IMR-90 (cell line): ENCODE data around the gene TMPRSS12. TPM values are rescaled to one million over a fixed set of nuclear protein-coding genes. Genes with fewer than 3 reads are reported as not detected.

Source experiments
- ATAC-seq: fragments of 200-7000 bp; cut with Tn5 transposase; 2 replicates; pipeline ENCODE4 v1.9.1; 2020; ENCODE audit warnings: low read depth, mild to moderate bottlenecking, moderate library complexity
- BruUV-seq: library from RNA; stranded (reverse); fragments of 400-500 nt; replicated peaks from 2 replicates; lab custom pipeline; 2021; lab: Mats Ljungman, UMichigan
- CTCF ChIA-PET: fragments of 300-600 bp; formaldehyde crosslinking; extraction: SDS; loops from one replicate; lab custom pipeline; 2021; ENCODE audit warnings: antibody characterized with exemption; lab: Yijun Ruan, JAX
- POLR2A ChIA-PET: fragments of 300-600 bp; sonication (Branson Sonifier 250); formaldehyde crosslinking; loops from one replicate; lab custom pipeline; 2022; ENCODE audit warnings: antibody characterized with exemption; ENCODE audit not compliant: unreplicated experiment; lab: Charles Lee
- DNase-seq: peaks from one replicate; pipeline ENCODE4 v3.0.0; 2013
- H2AFZ ChIP-seq: replicated peaks from 2 replicates; pipeline ENCODE3; 2013; ENCODE audit warnings: low read length, mild to moderate bottlenecking; ENCODE audit not compliant: poor library complexity
- H2AK5ac ChIP-seq: 2 replicates; pipeline ENCODE4 v1.6.1; 2013; ENCODE audit warnings: low read depth, low read length, inconsistent platforms
- H2AK9ac ChIP-seq: replicated peaks from 2 replicates; pipeline ENCODE3; 2013; ENCODE audit warnings: mild to moderate bottlenecking, low read depth, low read length, moderate library complexity; ENCODE audit not compliant: poor library complexity
- H2BK120ac ChIP-seq: 2 replicates; pipeline ENCODE4 v1.6.1; 2013; ENCODE audit warnings: low read depth, low read length, inconsistent platforms
- H2BK15ac ChIP-seq: 3 replicates; pipeline ENCODE4 v1.6.1; 2013; ENCODE audit warnings: low read depth, low read length, inconsistent platforms
- H2BK20ac ChIP-seq: 2 replicates; pipeline ENCODE4 v1.6.1; 2013; ENCODE audit warnings: low read depth, mild to moderate bottlenecking, inconsistent platforms, low read length, moderate library complexity
- H2BK5ac ChIP-seq: 2 replicates; pipeline ENCODE4 v1.6.1; 2013; ENCODE audit warnings: mild to moderate bottlenecking, low read depth, low read length, inconsistent platforms; ENCODE audit not compliant: poor library complexity, severe bottlenecking
- H3K14ac ChIP-seq: replicated peaks from 2 replicates; pipeline ENCODE4 v1.6.1; 2013; ENCODE audit warnings: low read depth, low read length, inconsistent platforms
- H3K18ac ChIP-seq: 2 replicates; pipeline ENCODE4 v1.6.1; 2013; ENCODE audit warnings: low read depth, low read length, control low read depth
- H3K23ac ChIP-seq: 2 replicates; pipeline ENCODE4 v1.6.1; 2013; ENCODE audit warnings: low read depth, low read length, inconsistent platforms
- H3K27ac ChIP-seq: 2 replicates; pipeline ENCODE4 v1.5.1; 2013; ENCODE audit warnings: mild to moderate bottlenecking, control low read depth, low read length; ENCODE audit not compliant: insufficient read depth
- H3K27me3 ChIP-seq: 2 replicates; pipeline ENCODE4 v1.6.1; 2013; ENCODE audit warnings: low read length; ENCODE audit not compliant: control insufficient read depth, insufficient read depth
- H3K36me3 ChIP-seq: 2 replicates; pipeline ENCODE4 v1.6.1; 2013; ENCODE audit warnings: low read length, mixed read lengths; ENCODE audit not compliant: control insufficient read depth, insufficient read depth
- H3K4ac ChIP-seq: 2 replicates; pipeline ENCODE4 v1.6.1; 2013; ENCODE audit warnings: low read depth, low read length, inconsistent platforms
- H3K4me1 ChIP-seq: 2 replicates; pipeline ENCODE4 v1.6.1; 2013; ENCODE audit warnings: low read length, mixed read lengths; ENCODE audit not compliant: control insufficient read depth, insufficient read depth
- H3K4me2 ChIP-seq: 2 replicates; pipeline ENCODE4 v1.6.1; 2013; ENCODE audit warnings: low read depth, mild to moderate bottlenecking, control low read depth, low read length, moderate library complexity
- H3K4me3 ChIP-seq: 2 replicates; pipeline ENCODE4 v1.5.1; 2013; ENCODE audit warnings: low read depth, mild to moderate bottlenecking, control low read depth, low read length, moderate library complexity; ENCODE audit not compliant: insufficient read depth
- H3K56ac ChIP-seq: 2 replicates; pipeline ENCODE4 v1.6.1; 2013; ENCODE audit warnings: low read length, inconsistent platforms; ENCODE audit not compliant: insufficient read depth; ENCODE audit errors: extremely low read depth
- H3K79me1 ChIP-seq, 2 experiments: 2 replicates each; pipeline ENCODE4 v1.6.1; 2013; ENCODE audit warnings: low read length in 2 of 2, inconsistent platforms in 1 of 2, low read depth in 1 of 2
- H3K9ac ChIP-seq: 2 replicates; pipeline ENCODE4 v1.6.1; 2013; ENCODE audit warnings: low read depth, low read length, control low read depth
- H3K9me1 ChIP-seq: 2 replicates; pipeline ENCODE4 v1.6.1; 2013; ENCODE audit warnings: low read length, inconsistent platforms; ENCODE audit not compliant: insufficient read depth
- H3K9me3 ChIP-seq: 2 replicates; pipeline ENCODE4 v1.6.1; 2013; ENCODE audit warnings: low read length; ENCODE audit not compliant: control insufficient read depth, insufficient read depth
- H4K20me1 ChIP-seq: 2 replicates; pipeline ENCODE4 v1.6.1; 2013; ENCODE audit warnings: low read length, inconsistent platforms; ENCODE audit not compliant: insufficient read depth
- H4K5ac ChIP-seq: 2 replicates; pipeline ENCODE4 v1.6.1; 2013; ENCODE audit warnings: mild to moderate bottlenecking, low read depth, low read length, control low read depth
- H4K8ac ChIP-seq, 2 experiments: 2 replicates each; pipeline ENCODE4 v1.6.1; 2013; ENCODE audit warnings: low read depth in 2 of 2, low read length in 2 of 2, control low read depth in 1 of 2, inconsistent platforms in 1 of 2
- H4K91ac ChIP-seq: 2 replicates; pipeline ENCODE4 v1.6.1; 2013; ENCODE audit warnings: low read depth, low read length, inconsistent platforms; ENCODE audit not compliant: insufficient read depth
- BHLHE40 ChIP-seq: fragments of 150-350 bp; IDR thresholded peaks from 2 replicates; pipeline ENCODE4 v1.6.1; 2016; ENCODE audit warnings: mild to moderate bottlenecking, low read depth, low read length
- CEBPB ChIP-seq: IDR thresholded peaks from 2 replicates; pipeline ENCODE4 v1.6.1; 2012; ENCODE audit warnings: low read depth, low read length, improper control_type of control experiment
- CHD1 ChIP-seq: IDR thresholded peaks from 2 replicates; pipeline ENCODE4 v1.6.1; 2012; ENCODE audit warnings: low read depth, low read length, improper control_type of control experiment
- MAZ ChIP-seq: IDR thresholded peaks from 2 replicates; pipeline ENCODE4 v1.6.1; 2012; ENCODE audit warnings: low read depth, mild to moderate bottlenecking, low read length, improper control_type of control experiment, moderate library complexity, borderline replicate concordance
- MXI1 ChIP-seq: IDR thresholded peaks from 2 replicates; pipeline ENCODE4 v1.6.1; 2012; ENCODE audit warnings: low read depth, mild to moderate bottlenecking, low read length, moderate library complexity, borderline replicate concordance
- NFE2L2 ChIP-seq: fragments of 150-350 bp; IDR thresholded peaks from 2 replicates; pipeline ENCODE4 v1.6.1; 2016; ENCODE audit warnings: low read depth, mild to moderate bottlenecking, low read length
- POLR2A ChIP-seq: IDR thresholded peaks from 2 replicates; pipeline ENCODE4 v1.6.1; 2012; ENCODE audit warnings: mild to moderate bottlenecking, low read depth, low read length
- RCOR1 ChIP-seq: IDR thresholded peaks from 2 replicates; pipeline ENCODE4 v1.6.1; 2012; ENCODE audit warnings: mild to moderate bottlenecking, low read length, improper control_type of control experiment; ENCODE audit not compliant: insufficient replicate concordance
- RFX5 ChIP-seq: IDR thresholded peaks from 2 replicates; pipeline ENCODE4 v1.8.0; 2012; ENCODE audit warnings: low read depth, mild to moderate bottlenecking, low read length, moderate library complexity
- SMC3 ChIP-seq: fragments of 150-350 bp; IDR thresholded peaks from 2 replicates; pipeline ENCODE4 v1.6.1; 2016; ENCODE audit warnings: low read depth, mild to moderate bottlenecking, antibody characterized with exemption, low read length, moderate library complexity
- WGBS, 2 experiments: methylation state at CpG; one replicate each; pipeline versions ENCODE4 v1.1.5 to v1.1.7; 2013; ENCODE audit warnings: missing lambda C conversion rate in 2 of 2; ENCODE audit not compliant: insufficient read length in 1 of 2; ENCODE audit errors: extremely low coverage in 2 of 2; 5-methylcytosine and 5-hydroxymethylcytosine counted together
- dilution Hi-C: fragments of 300-500 bp; cut with HindIII; formaldehyde crosslinking; loops from one replicate; pipeline ENCODE4 v1.14.3; 2018; ENCODE audit warnings: low sequenced_read_pairs; ENCODE audit not compliant: unreplicated experiment
- in situ Hi-C: fragments of 300-500 bp; cut with MboI; formaldehyde crosslinking; loops from 3 replicates; pipeline ENCODE4 v1.14.3; 2019; ENCODE audit warnings: low sequenced_read_pairs, inconsistent platforms, mixed read lengths
- intact Hi-C: fragments of 100-400 bp; cut with micrococcal nuclease; formaldehyde crosslinking; loops from 2 replicates; pipeline ENCODE4 v1.10.0; 2022
- polyA plus RNA-seq, 3 experiments: library from polyadenylated mRNA; depleted of rRNA; stranded (reverse); fragments of >200 nt; gene quantifications; 2 replicates each; pipeline ENCODE4 v1.2.3, GENCODE V29; 2012; ENCODE audit warnings: low replicate concordance in 1 of 3
- total RNA-seq: library from RNA; depleted of rRNA; stranded (reverse); fragments of >200 nt; gene quantifications from 2 replicates; pipeline ENCODE4 v1.2.3, GENCODE V29; 2012
- TF ChIP-seq, protein P1 (sequence below): fragments of 150-350 bp; IDR thresholded peaks from 2 replicates; pipeline ENCODE4 v1.6.1; 2017; ENCODE audit warnings: mild to moderate bottlenecking, antibody characterized with exemption, low read length, low read depth
- TF ChIP-seq, protein P2 (sequence below): fragments of 150-350 bp; IDR thresholded peaks from 2 replicates; pipeline ENCODE4 v1.6.1; 2016; ENCODE audit warnings: low read depth, mild to moderate bottlenecking, low read length, moderate library complexity, borderline replicate concordance
- TF ChIP-seq, protein P3 (sequence below): conservative IDR thresholded peaks from 2 replicates; pipeline ENCODE4 v1.5.1; 2012; ENCODE audit warnings: mild to moderate bottlenecking, low read depth, low read length, improper control_type of control experiment

Gene TMPRSS12
- total and polyA plus RNA-seq, 2 of the 4 experiments (the other 2 are of a cell fraction) = not detected

DNA sequence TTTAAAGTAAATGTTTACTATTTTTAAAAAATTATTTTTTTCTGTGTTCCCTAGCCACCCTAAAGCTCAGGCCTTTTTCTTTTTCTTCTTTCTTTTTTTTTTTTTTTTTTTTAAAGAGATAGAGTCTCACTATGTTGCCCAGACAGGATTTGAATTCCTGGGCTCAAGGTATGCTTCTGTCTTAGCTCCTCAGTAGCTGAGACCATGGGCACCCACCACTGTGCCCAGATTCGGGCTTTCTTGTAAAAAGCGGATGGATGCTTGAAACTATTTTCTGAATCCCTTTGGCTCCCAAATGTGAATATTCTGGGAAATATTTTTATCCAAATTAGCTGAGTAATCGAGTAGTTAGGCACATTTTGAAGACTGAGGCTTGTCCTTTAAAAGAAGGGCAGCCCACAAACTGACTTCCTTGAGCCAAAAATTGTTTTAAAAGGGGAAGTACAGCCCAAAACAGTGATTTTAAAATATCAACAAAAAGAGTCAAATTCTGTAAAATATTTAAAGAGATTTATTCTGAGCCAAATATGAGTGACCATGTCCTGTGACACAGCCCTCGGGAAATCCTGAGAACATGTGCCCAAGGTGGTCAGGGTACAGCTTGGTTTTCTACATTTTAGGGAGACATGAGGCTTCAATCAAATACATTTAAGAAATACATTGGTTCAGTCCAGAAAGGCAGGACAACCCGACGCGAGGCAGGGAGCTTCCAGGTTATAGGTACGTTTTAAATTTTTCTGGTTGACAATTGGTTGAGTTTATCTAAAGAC is 80.8 kb downstream of the TMPRSS12 start:
- Histone ChIP-seq H2BK120ac (peak overlapping the region; percentile 96), H3K9ac (peak overlapping the region; percentile 60; the same call in 1 of the 2 replicates), H4K5ac (peak overlapping the region; percentile 73), H3K18ac (peak overlapping the region; percentile 78), H3K23ac (peak overlapping the region; percentile 61; the same call in 1 of the 2 replicates), H2AFZ (peak overlapping the region; percentile 63), H3K9me1 (0 out of 2 replicates have a peak, but pooled peaks cover 8% of the 10 kb centered on the region), H4K20me1 (no peaks in the 10 kb centered on the region), H3K27me3 (no peaks in the 10 kb centered on the region), H2AK9ac (no peak overlapping the region), H4K91ac (peak overlapping the region; percentile 35; the same call in 1 of the 2 replicates), H3K56ac (peak overlapping the region; percentile 95; the same call in 1 of the 2 replicates), H3K9me3 (no peaks in the 10 kb centered on the region), H2BK20ac (peak overlapping the region; percentile 47), H3K36me3 (no peaks in the 10 kb centered on the region), H3K27ac (peak overlapping the region; percentile 67; the same call in 1 of the 2 replicates), H3K4me3 (no peak overlapping the region), H4K8ac (peak overlapping the region; percentile 20 to 83), H3K4ac (peak overlapping the region; percentile 92; the same call in 1 of the 2 replicates), H2BK15ac (peak overlapping the region; percentile 76; the same call in 1 of the 3 replicates), H3K4me1 (peaks cover 16% of the 10 kb centered on the region), H2BK5ac (peak overlapping the region; percentile 81), H3K79me1 (0 out of 4 replicates have a peak, but pooled peaks cover 0 to 5% of the 10 kb centered on the region in 2 experiments), H2AK5ac (peak overlapping the region; percentile 60; the same call in 1 of the 2 replicates), H3K4me2 (peak overlapping the region; percentile 98; the same call in 1 of the 2 replicates), H3K14ac (peak overlapping the region; percentile 93)
- ChIA-PET POLR2A (no interaction called here), CTCF (interaction anchor here (0.6 kb wide), 2 partner anchors 42 to 98 kb away, joined by 3 read pairs; no protein-coding TSS in a partner anchor)
- ATAC-seq (no peak), DNase-seq (no peak)
- 14% methylated on average over 1 of the region's 8 CpGs; no CpG with 5 or more reads in 1 of the 2 experiments for WGBS, 2 experiments
- BruUV-seq = no TSS peak
- in situ Hi-C loops = no loop called here
- dilution Hi-C loops = no loop called here
- intact Hi-C loops = loop anchor here (5.0 kb wide), 1 partner anchor 64 kb away; no protein-coding TSS in a partner anchor
- TF ChIP-seq, protein P1, sequence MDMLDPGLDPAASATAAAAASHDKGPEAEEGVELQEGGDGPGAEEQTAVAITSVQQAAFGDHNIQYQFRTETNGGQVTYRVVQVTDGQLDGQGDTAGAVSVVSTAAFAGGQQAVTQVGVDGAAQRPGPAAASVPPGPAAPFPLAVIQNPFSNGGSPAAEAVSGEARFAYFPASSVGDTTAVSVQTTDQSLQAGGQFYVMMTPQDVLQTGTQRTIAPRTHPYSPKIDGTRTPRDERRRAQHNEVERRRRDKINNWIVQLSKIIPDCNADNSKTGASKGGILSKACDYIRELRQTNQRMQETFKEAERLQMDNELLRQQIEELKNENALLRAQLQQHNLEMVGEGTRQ = no peak
- TF ChIP-seq RFX5 (no peak), RCOR1 (no peak), NFE2L2 (no peak), MXI1 (no peak), MAZ (no peak), SMC3 (no peak), CEBPB (no peak), CHD1 (no peak), BHLHE40 (no peak), POLR2A (no peak)
- TF ChIP-seq, protein P2, sequence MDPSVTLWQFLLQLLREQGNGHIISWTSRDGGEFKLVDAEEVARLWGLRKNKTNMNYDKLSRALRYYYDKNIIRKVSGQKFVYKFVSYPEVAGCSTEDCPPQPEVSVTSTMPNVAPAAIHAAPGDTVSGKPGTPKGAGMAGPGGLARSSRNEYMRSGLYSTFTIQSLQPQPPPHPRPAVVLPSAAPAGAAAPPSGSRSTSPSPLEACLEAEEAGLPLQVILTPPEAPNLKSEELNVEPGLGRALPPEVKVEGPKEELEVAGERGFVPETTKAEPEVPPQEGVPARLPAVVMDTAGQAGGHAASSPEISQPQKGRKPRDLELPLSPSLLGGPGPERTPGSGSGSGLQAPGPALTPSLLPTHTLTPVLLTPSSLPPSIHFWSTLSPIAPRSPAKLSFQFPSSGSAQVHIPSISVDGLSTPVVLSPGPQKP = no peak
- TF ChIP-seq, protein P3, sequence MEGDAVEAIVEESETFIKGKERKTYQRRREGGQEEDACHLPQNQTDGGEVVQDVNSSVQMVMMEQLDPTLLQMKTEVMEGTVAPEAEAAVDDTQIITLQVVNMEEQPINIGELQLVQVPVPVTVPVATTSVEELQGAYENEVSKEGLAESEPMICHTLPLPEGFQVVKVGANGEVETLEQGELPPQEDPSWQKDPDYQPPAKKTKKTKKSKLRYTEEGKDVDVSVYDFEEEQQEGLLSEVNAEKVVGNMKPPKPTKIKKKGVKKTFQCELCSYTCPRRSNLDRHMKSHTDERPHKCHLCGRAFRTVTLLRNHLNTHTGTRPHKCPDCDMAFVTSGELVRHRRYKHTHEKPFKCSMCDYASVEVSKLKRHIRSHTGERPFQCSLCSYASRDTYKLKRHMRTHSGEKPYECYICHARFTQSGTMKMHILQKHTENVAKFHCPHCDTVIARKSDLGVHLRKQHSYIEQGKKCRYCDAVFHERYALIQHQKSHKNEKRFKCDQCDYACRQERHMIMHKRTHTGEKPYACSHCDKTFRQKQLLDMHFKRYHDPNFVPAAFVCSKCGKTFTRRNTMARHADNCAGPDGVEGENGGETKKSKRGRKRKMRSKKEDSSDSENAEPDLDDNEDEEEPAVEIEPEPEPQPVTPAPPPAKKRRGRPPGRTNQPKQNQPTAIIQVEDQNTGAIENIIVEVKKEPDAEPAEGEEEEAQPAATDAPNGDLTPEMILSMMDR = no peak
